ENCODE results near the gene LHFPL6.

DNA sequence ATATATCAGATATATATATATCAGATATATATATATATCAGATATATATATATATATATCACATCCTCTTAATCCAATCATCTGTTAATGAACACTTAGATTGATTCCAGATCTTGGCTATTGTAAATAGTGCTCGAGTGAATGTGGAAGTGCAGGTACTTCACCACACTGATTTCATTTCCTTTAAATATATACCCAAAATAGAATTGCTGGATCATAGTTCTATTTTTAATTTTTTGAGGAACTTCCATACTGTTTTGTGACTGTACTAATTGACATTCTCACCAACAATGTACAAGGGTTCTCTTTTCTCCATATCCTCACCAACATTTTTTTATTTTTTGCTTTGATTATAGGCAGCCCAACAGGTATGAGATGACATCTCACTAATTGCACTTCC is 287.2 kb downstream of the LHFPL6 start:
- no peak for TF ChIP-seq MAX (IDR thresholded peaks at IDR 0.05; ENCODE audit: low read depth, low read length)
- no peak for TF ChIP-seq POLR2A (IDR thresholded peaks at IDR 0.05; ENCODE audit: extremely low read depth, insufficient read length)
